Measurements from ENCODE around the gene KIAA0930.

Gene KIAA0930

DNA sequence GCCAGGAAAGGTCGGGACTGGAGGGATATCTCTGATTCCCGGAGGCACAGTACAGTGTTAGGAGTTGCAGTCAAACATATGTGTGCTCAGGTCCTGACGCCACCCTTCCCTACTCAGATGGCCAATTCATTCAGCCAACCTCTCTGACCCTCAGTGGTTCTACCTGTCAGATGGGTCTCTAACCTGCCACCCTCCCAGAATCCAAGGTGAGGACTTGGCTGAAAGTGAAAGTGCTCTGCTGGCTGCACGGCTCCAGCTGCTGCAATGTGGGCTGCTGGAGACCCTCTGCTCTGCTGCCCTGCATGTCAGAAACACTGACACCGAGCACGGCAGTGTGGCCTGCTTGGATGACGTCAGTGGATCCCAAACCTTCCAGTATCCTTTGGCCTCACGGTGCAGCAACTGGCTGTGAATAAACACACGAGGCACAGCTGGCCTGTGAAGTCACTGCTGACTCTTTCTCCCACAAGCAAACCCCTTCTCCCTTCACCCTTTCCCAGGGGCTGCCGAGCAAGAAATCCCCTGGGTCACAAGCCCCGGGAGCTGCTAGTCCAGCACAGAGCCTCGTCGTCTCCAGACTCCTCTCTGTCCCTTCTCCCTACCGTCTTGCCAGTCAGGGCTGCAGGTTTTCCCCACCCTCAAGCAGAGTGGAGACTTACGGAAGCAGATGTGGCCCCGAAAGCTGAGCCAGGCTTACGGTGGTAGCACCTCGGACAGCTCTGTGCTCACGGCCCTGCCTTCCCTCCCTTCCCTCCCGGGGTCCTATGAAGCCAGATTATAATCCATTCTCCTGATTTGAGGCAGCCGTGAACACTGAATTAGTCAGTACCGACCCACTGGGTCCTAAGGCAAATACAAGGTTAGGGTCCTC lies 24.3 kb downstream of the KIAA0930 start:
- no peak for DNase-seq

DNA sequence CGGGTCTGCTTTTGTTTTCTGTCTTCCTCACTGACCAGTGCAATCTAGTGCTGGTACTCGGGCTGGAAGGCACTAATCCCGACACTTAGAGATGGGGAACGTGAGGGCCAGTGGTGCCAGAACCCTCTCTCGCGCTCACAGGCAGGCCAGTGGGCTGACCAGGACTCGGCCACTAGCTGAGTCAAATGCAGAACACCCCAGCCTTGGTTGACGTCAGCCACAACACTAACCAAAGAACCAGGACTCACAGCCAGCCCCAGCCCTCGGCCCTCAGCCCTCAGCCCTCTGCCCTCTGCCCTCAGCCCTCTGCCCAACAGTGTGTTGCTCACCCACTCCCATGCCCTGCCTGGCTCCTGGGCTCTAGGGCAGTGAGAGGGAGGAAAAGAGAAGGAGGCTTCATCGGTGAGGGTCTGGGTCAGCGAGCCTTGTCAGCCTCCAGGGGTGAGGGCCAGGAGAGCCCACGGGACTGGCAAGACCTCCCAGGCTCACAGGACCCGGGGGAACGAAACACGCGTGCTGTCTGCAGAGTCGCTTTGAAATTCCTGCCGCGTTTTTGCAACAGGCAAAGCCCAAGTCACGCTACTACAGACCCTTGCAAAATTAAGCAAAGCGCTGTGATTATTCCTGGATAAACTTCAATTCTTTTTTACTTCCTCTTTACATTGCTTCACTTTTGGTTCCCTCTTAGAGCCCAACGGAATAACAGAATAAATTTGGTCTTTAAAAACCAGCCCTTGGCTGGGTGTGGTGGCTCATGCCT lies 27.5 kb downstream of the KIAA0930 start:
- peak; percentile 27 for DNase-seq

DNA sequence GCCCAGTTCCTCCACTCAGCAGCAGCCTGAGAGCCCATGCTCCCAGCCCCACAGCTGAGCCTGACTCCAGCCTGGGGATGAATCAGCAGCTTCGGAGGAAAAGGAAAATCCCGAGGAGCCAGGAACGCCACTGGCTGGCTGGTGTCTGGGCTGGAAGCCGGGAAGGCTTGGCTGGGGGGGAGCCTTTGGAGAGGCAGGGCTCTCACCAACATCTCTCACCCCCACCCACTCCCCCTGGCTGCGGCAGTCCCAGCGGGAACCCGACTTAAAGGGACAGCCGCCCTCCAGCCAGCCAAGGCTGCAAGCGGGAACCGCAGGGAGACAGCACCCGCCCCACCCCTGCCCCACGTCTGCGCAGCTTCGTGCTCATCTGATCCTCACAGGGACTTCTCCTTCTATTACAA lies 28.4 kb downstream of the KIAA0930 start:
- DNase-seq, result no peak

DNA sequence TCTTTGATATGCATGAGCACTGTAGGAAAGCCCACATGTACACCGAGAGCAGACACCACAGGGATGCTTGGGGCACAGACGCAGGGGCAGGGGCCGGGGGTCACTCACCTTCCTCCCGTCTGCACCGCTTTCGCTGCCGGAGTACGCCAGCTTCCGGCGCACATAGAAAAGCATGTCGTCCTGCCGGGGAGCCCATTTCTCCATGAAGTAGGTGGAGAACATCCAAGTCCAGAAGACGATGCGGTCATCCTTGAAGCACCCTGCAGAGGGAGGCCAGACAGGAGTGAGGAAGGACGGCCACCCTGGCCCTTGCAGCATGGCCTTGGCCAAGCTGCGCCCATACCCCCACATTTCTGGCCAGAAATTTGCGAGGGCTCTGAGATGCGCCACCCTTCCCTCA lies 28.8 kb downstream of the KIAA0930 start:
- no peak for DNase-seq

DNA sequence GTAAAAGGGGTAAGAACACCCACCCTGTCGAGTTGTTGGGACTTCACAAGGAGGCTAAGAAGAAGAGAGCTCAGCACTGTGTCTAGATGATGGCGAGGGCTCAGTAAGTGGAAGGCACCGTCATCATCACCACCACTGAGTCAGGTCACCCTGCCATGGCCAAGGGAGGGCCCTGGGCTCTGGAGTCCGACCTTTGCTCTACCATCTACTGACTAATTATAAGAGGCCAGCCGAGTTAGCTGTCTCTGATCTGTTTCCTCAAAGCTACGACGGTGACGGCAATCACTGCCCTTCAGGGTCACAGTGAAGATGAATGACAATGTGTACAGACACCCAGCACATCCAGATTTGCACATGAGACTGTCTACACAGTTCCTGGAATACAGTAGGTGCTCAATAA lies 29.3 kb downstream of the KIAA0930 start:
- no peak for DNase-seq

DNA sequence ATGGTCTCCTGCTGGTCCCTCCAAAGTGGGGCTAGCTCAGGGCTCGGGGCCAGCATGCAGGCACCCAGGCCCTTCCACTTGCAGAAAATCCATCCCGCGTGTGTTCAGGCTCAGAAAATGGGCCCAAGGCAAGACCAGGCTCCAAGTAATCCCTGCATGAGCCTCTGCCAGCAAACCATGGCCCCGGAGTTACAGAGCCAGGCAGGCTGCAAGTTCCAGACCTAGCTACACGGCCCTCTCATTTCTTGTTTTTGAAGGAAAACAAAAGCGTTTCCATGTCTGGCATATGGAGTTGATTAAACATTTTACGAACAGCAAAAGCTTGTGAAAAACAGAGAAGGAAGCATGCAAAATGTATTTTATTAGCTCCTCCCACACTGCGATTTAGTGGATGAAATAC lies 29.7 kb downstream of the KIAA0930 start:
- DNase-seq, result no peak

DNA sequence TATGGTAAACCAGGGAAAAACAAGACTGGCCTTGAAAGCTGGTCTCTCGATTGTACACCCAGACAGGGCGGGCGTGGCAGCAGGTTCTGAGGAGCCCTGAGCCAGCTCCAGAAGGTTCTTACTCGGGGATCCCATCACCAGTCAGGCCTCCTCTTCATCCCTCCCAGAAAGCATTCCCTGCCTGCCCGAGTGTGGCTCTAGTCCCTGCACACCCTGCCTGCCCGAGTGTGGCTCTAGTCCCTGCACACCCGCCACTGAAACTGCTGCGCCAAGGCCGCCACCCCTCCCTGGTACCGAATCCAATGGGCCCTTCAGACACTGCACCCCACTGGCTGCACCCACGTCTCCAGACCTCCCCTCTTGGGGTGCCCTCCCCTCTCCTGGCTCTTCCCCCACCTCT lies 30.1 kb downstream of the KIAA0930 start:
- no peak for DNase-seq

DNA sequence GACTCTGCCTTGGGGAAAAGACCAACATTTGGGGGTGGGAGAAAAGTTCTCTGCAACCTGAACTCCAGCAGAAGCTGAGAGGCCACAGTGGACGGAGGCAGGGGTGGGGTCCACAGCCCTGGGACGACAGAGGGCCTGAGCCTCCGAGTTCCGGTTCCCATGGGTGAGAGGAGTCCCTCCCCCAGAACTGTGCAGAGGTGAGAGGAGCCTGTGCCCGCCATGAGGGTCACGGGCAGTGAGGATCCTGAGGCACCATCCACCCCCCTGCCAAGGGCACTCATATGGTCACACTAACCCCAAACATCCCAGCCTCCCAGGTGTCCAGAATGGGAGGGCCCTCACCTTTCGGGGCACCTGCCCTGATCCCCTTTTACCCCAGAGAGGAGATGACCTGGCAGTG lies 30.5 kb downstream of the KIAA0930 start:
- no peak for DNase-seq

DNA sequence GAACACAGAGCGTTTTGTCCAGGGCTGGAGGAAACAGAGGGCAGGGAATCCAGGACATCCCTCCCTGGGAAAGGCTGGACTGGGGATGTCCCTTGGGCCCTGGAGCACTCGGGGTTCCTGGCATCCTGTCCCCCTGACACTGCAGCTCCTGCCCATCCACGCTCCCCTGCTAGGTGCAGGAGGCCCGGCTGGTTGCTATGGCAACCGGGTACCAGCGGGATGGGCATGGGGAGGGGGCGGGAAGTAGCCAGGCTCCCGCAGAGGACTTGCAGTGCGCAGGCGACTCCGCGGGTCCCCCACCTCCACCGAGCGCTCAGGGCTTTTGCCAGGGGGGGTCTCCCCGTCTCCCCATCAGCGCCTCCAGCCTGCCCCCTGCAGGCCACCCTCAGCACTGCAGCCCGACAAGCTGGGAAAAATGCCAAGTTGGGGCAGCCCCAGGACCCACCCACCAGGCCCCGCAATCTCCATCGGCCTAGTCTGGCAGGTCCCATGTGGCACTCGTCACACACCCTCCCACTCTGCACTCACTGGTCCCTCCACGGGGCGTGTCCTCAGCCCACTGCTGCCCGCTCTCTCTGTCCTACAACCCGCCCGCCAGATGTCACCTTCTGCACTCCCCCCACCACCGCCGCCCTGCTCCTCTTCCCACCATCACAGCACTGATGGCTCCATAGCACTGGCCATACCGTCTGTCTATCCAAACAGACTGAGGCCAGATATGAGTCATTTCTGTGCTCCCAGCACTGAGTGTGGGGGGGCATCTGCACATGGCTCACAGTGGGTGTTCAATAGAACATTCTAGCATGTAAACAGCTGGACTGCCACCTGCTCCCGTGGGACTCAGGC lies 31.5 kb downstream of the KIAA0930 start:
- no peak for DNase-seq

DNA sequence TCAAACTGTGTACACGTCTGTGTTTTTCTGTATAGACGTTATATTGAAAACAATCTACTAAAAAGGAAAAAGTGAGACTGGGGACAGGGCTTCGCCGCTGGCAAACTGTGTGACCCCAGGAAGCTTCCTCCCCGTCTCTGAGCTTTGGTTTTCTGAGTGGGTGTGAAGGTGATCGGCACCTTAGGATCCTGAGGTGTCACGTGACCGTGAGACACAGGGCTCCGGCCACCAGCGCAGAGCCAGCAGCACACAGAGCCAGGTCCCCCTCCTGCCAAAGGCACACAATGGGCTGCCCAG lies 32.0 kb downstream of the KIAA0930 start:
- DNase-seq, result no peak

DNA sequence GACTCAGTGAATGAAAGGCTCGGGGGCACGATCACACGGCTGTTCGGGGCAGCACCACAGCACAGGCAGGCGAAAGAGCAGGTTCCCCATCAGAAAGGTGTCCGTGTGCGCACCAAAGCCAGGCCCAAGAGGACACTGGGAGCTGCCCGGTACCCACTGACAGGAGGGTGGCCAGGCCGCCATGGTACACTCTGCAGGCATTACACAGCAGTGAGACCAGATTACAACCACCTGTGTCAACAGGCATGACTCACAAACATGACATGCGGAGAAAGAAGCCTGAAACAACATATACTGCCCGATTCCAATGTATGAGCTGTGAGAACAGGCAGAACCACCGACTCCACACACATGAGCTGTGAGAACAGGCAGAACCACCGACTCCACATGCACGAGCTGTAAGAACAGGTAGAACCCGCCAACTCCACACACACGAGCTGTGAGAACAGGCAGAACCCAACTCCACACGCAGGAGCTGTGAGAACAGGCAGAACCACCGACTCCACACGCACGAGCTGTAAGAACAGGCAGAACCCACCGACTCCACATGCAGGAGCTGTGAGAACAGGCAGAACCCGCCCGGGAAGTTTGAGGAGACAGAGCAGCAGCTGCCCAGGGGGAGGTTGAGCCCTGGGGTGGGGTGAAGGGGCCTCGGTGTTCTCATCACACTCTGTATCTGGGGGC lies 32.6 kb downstream of the KIAA0930 start:
- DNase-seq, result no peak

DNA sequence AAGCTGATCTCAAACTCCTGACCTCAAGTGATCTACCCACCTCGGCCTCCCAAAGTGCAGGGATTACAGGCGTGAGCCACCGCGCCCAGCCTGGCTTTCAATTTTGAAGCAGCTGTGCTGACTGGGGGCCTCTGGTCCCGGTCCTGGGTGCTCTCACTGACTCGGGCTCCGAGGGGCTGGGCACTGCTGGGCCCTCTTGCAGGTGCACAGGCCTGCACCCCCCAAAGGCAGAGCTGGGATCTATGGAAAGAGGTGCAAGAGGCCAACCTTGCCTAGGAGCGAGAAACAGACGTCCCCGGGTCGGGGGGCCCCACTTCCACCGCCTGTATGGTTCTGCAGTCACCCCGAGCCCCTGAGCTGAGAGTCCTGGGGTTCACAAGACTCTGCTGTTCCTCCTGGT lies 33.2 kb downstream of the KIAA0930 start:
- DNase-seq, result no peak

DNA sequence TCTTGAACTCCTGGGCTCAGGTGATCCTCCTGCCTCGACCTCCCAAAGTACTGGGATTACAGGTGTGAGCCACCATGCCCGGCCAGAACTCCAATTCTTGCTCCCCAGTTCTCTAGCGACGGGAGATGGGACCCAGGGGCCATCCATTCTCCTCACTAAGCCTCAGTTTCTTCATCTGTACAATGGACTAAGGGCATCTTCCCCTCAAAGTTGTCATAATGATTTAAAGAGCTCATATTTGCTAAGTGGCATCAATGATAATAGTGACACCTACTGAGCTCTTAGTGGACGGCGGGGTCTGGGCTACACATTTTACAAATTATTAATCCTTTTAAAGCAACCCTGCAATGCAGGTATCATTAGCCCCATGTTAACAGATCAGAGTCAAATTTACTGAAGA lies 34.5 kb downstream of the KIAA0930 start:
- DNase-seq, result no peak

DNA sequence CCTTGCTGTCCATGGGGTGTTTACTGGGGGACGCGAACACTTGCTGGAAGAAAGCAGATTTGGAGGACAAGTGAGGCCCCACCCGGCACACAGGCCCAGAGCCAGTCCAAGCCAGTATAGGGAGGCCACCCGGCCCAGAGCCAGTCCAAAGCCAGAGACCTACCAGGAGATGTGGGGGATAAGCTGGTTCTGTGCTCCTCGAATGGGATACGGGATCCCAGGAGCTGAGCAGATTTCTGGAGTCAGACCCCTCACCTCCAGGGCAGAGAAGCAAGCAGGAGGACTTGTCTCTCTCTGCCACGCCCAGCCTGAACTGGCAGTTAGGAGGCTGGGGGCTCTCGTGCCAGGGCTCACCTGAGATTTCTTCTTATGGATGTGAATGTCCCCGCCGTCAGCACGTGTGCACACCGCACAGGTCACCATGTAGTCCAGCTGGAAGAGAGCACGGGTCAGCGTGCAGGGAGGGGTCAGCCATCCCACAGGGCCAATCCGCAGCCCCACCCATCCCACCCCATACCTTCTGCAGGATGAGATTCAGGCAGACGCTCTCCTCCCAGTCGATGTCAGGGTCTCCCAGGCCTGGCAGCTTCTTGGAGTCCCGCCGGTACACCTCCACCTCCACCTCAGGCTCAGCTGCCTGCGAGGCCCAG lies 35.3 kb downstream of the KIAA0930 start:
- no peak for DNase-seq

DNA sequence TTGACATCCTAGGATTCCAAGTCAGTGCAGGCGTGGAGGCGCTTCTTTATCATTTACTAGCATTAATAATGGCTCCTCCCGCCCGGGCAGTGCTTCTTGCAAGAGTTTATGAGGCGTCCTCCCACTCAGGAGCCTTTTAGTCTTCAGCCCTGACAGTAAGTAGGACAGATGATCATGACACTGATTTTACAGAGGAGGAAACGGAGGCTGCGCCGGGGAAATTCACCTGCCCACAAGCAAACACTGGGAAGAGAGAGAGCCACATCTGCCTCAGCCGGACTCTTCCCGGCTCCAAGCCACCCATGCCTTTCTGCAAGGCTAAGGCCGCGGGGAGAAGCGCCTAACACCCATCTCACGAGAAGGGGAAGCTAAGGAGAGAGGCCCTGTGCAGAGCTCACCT lies 35.9 kb downstream of the KIAA0930 start:
- DNase-seq, result no peak

DNA sequence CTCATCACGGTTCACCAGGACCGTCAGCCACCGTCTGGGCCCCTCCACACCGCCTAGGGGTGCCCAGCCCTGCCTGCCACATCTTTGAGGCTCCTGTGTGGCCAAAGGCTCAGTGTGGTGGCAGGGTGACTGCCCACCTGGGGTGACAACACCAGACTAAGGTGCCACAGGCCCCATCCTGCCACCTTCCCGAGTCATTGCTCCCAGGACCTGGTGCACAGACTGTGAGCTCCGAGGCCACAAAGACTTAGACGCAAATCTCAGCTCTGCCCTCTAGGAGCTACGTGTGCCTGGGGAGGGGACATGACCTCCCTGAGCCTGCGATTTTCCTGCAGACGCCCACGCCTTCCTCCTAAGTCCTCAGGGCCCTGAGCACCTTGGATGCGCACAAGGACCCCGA lies 36.5 kb downstream of the KIAA0930 start:
- no peak for DNase-seq

DNA sequence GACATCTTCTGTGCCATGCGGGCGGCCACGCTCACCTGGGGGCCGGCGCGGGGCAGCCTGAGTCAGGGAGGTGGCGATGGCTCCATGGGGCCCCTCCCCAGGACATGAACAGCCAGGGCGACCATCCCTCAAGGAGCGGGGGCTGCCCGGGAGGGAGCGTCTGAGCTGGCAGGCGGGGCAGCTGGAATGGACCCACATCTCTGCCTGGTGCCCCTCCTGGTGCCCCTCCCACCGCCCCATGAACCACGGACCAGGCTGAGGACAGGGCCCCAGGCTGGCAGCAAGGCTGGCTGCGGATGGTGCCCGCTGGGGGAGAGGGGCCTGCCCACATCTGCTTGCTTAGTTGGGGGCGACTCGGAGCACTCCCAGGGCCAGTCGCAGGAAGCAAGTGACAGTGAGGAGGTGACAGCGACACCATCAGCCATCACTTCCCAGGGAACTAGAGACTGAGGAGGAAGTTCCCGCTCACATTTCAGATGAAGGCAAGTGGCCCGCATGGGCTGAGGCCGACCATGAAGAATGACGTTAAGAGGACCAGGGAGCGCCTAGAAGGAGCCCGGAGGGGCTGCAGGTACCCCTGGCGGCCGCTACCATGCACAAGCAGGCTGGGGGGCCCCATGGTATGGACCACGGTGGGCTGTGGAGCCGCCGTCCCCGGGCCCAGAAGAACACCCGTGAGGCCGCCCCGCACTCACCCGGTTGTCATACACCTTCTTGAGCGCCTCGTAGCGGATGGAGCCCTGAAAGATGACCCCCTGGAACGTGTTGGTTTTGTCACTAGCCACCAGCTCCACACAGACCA lies 37.3 kb downstream of the KIAA0930 start:
- no peak for DNase-seq

DNA sequence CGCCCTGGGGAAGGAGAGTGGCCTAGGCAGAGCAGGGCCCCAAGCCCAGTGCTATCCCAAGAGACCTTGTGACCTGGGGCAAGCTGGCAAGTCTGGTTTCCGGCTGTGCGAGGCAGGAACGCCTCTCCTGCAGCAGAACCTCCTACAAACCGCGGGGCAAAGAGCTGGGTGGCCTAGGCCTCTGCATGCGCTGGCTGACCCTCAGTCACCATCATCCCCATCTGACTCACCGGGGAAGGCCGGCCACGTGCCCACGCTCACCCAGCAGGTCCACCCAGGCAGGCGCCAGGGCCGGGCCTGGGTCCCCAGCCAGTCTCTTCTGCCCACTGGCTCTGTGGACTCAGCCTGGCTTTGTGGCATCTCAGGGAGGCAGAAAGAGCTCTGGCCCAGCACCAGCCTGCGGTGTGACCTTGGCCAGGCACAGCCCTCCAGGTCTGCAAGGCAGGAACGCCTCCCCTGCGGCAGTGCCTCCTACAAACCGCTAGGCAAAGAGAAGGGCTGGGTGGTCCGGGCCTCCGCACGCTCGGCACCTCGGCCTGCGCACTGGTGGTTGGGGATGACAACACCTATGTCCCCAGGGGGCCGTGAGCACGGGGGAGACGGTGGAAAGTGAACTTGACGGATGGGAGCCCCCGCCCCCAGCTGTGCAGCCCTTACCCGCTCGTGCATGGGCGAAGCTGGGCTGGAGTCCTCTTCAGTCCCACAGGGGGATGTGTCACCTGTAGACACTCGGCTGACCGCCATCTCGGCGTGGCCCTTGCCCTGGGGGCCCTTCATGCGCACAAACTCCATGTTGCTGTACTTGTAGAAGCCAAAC lies 38.2 kb downstream of the KIAA0930 start:
- no peak for DNase-seq

DNA sequence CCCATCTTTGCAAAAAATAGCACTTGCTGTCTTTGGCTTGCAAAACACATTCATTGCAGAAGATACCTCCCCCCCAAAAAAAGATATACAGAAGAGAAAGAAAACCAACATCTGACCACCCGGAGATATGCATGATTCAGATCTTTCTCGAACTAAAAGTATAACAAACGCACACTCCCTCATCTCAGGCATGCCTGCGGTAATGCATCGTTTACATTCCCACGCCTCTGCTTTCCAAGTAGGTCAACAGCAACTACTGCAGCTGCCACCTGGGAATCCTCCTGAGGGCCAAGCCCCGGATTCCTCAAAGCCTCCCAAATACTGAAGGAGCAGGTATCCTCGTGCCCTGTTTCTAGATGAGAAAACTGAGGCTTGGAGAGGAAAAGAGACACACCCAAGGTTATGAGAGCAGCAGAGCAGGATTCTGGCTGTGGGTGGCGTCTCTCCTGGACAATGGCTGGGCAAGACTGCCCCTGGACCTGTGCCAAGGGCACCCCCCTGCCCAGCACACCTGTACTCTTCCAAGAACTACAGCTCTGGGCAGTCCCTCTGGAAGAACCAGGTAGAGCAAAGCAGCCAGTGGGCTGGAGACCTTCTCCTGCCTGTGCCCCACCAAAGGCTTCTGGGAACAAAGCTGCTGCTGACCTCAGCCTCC lies 38.9 kb downstream of the KIAA0930 start:
- no peak for DNase-seq

DNA sequence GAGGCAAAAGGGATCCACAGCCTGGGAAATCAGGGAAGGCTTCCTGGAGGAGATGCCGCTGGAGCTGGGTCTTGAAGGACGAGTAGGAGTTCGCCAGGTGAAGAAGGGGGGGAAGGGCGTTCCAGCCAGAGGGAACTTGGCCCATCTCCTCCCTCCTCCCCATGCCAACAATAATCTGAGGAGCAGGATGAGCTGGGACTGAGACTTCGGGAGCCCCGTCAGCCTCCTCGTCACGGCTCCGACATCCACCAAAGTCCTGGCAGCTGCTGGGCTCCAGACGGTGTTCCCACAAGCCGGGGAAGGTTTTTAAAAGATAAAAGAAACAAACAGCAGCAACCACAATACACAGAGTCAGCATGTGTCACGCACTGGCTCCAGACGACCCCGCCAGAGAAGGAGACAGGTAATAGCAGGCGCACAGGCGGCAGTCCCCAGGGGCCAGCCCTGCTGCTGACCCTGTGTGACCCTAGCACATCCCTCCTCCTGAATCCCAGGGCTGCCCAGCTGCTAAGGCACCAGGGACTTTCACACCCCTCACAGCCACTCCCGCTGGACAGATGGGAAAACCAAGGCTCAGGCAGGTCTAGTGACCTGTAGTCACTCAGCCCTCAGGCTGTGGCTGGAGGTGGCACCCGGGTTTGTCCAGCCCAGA lies 39.7 kb downstream of the KIAA0930 start:
- no peak for DNase-seq

All from CD4-positive, alpha-beta T cell treated with Interferon gamma for 1 hour (primary cell).